ENCODE measurements around the gene DMXL2. TPM values are rescaled to one million over a fixed set of nuclear protein-coding genes. Genes with fewer than 3 reads are reported as not detected.
"Not testable (repeated sequence)": the region's sequence is repeated elsewhere in the genome, so short reads cannot be mapped to it uniquely, and the experiment has no call there.

DMXL2 gene
- total RNA-seq, 1 donor from 2014 or later: 7.1 TPM

DNA sequence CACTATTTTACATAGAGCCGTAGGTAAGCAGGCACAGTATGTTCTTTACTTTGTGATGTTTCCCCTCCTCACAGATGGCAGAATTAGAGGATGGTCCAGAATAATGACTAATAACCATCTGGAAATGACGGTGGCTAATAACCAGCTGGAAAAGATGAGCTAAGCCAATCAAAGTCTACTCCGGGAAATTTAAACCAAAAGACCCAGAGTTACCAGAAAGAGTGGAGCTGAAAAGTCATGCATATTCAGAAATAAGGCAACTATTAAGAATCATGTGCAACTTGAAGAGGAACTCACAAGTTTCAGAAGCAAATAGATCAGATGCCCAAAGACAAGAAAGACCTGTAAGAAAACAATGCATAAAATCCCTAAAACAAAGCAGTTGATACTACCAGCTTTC lies 33.6 kb downstream of the DMXL2 start:
- intact Hi-C loops (cut with DNase I): no loop called here
- no peak for ATAC-seq

DNA sequence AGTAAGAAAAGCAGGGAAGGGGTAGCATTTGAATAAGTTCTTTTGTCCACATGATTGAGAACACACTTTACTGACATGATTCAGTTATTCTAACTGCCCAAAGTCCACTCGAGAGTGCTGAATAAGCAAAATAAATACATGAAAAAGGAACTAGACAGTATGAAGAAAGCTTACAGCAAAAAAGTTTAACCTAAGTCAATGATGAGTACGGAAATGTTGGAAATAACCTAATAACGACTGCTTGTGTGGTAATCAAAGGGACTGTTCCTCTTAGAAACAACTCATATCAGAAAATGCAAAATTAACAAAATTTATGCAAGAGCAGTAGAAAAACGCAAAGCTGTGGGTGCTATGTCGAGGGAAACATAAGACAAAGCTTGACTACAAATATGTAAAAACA lies 36.6 kb downstream of the DMXL2 start:
- ATAC-seq (peak; percentile 46), DNase-seq (ENCODE audit: missing footprints) (no peak)
- intact Hi-C loops (cut with DNase I): no loop called here

More for the DNA sequence above, 33.6 kb downstream of the DMXL2 start:
- no peak for DNase-seq (ENCODE audit: missing footprints)

DNA sequence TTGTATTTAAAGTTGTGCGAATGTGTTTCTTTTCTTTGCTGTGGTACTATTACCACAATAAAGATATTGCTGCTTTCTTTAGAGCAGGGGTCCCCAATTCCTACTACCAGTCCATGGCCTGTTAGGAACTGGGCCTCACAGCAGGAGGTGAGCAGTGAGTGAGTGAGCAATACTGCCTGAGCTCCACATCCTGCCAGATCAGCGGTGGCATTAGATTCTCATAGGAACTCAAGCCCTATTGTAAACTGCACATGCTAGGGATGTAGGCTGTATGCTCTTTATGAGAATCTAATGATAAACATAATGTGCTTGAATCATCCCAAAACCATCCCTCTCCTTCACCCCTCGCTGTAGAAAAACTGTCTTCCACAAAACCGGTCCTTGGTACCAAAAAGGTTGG lies 41.6 kb downstream of the DMXL2 start:
- ATAC-seq: no peak
- intact Hi-C loops (cut with DNase I): no loop called here
- no peak for DNase-seq (ENCODE audit: missing footprints)

DNA sequence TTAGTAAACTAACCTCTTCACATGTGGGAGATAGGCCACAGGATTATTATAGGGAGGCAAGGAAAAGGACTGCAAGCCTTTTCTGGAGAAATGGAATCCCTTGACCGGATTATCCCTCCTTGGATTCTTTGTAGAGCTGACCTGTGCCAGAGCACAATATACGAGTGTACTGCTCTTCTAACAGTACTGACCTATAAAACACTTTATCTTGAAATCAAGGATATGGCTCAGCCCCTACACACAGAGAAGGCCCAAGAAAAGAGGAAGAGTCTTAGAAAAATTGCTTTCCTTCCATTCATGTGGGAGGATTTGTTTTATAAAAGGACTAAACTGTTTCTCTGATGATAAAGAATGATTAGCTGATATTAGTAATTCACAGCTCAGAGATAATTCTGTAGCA lies 42.2 kb downstream of the DMXL2 start:
- intact Hi-C loops (cut with DNase I): no loop called here
- DNase-seq (ENCODE audit: missing footprints) (no peak), ATAC-seq (no peak)

DNA sequence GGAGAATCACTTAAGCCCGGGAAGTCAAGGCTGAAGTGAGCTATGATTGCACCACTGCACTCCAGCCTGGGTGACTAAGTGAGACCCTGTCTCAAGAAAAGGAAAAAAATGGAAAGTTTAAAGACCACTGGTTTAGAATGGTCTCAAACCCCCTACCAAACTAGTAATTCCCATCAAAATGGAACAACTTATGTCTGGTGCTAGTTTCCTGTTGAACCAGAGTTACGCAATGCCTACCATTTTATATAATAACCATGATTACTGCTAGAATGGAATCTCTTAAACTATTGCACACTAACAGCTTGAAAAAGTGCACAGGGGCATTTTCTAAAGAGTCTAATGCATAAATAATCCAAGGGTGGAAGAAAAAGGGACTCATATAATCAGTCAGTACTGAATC lies 43.6 kb downstream of the DMXL2 start:
- no peak for DNase-seq (ENCODE audit: missing footprints)
- ATAC-seq: no peak
- intact Hi-C loops (cut with DNase I): no loop called here

DNA sequence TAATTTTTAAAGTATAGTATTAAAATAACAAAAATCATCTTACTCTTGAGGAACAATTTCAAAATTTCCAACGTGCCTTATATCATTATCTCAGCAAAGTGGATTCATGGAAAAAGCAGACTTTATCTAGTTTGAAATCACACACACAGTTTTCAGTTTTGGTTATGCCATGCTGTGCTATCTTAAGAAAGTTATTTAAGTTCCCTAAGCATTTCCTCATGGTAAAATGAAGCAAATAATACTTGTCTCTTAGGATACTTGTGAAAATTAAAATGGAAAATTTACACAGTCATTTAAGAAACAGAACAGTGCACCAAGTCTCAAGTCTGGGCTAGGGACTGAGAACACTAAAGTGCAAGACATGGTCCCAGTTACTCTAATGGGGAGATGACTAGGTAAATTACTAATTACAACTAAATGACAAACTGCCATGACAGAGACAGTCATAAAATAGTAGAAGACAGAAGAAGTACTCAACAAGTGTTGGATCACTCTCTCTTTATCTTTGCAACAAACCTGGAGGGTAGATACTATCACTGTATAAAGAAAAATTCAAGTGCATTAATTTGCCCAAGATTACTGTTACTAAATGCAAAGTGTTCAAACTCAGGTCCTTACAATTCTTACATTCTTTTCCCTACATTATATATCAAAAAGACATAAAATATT lies 44.8 kb downstream of the DMXL2 start:
- DNase-seq (ENCODE audit: missing footprints) (no peak), ATAC-seq (no peak)
- intact Hi-C loops (cut with DNase I): no loop called here

DNA sequence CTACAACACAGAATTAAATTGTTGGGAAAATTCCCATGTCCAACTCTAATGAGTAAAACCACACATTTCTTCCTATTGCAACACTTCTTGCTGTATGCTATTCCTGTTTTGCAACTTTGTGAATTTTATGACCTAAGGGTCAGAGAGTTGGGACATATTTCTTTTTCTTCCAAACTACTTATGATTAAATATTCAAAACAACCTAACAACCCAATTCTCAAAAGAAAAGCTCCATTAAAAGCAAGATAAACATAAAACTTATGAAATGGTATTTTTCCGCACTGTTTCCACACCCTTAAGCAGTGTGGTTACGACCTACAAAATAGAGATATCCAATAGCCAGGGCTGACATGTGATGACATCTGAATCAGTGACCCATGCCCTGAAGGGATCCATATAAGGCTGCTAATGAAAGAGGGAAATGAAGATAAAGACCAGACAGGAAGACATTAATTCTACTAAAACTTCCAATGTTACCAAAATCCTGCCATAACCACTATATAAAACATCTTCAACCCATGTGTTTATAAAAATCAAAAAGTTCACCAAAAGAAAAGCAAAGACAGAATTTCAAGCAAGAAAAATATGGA lies 45.6 kb downstream of the DMXL2 start:
- DNase-seq (ENCODE audit: missing footprints) (no peak), ATAC-seq (peak; percentile 83)
- intact Hi-C loops (cut with DNase I): no loop called here

DNA sequence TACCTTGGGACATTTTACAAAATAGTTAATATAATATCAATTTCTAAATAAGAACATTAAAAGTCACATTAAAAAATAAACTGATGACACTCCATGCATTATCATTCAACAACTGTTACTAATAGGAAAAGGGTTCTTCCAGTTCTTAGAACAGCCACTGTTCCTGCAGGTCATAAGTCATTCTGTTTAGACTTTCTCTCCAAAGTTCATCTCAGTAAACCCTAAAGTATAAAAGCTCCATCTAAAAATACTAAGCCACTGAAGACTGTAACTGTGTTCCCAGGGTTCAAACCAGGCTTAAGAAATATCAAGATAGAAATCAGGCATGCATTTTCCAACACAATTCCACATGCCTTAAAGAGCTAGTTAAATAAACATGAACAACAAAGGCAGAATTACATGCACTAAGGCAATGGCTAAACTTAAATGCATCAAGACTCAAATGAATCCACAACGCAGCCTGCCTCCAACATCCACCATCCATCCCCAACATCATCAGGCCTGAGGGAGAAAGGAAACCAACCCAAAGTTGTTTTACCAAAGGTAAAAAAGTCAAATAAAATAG lies 46.2 kb downstream of the DMXL2 start:
- intact Hi-C loops (cut with DNase I): no loop called here
- DNase-seq (ENCODE audit: missing footprints) (no peak), ATAC-seq (no peak)

DNA sequence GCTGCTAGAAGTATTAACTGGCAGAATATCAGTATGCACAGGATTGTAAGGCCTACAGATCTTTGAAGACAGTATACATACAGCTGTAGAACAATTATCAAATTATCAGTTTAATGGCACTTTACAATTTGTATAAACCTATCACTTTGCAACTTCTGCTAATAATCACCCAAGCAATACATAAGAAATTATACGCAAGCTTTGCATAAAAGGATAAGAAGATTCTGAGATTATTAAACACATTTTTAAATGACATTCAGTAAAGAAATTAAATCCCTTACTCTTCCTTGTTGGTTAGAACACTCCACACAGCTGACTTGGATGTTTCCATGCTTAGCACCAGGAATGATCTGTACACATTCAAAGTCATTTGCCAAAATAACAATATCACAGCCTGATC lies 46.8 kb downstream of the DMXL2 start:
- DNase-seq (ENCODE audit: missing footprints): no peak
- no peak for ATAC-seq
- intact Hi-C loops (cut with DNase I): no loop called here

DNA sequence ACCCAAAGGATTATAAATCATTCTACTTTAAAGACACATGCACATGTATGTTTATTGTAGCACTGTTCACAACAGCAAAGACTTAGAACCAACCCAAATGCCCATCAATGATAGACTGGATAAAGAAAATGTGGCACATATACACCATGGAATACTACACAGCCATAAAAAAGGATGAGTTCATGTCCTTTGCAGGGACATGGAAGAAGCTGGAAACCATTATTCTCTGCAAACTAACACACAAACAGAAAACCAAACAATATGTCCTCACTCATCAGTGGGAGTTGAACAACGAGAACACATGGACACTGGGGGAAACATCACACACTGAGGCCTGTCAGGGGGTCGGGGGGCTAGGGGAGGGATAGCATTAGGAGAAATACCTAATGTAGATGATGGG lies 49.2 kb downstream of the DMXL2 start:
- ATAC-seq; DNase-seq (ENCODE audit: missing footprints); intact Hi-C loops (cut with DNase I): not testable (repeated sequence)

DNA sequence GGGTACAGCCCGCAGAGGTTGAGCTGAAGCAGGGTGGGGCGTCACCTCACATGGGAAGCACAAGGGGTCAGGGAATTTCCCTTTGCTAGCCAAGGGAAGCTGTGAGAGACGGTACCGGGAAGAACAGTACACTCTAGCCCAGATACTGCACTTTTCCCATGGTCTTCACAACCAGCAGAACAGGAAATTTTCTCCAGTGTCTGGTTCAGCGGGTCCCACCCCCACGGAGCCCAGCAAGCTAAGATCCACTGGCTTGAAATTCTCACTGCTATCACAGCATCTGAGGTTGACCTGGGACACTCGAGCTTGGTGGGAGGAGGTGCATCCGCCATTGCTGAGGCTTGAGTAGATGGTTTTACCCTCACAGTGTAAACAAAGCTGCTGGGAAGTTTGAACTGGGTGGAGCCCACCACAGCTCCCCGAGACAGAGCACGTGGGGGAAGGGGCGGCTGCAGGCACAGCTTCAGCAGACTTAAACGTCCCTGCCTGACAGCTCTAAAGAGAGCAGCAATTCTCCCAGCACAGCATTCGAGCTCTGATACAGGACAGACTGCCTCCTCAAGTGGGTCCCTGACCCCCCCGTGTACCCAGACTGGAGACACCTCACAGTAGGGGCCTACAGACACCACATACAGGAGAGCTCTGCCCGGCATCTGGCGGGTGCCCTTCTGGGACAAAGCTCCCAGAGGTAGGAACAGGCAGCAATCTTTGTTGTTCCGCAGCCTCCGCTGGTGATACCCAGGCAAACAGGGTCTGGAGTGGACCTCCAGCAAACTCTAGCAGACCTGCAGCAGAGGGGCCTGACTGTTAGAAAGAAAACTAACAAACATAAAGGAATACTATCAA lies 53.4 kb downstream of the DMXL2 start:
- ATAC-seq; DNase-seq (ENCODE audit: missing footprints); intact Hi-C loops (cut with DNase I): not testable (repeated sequence)

DNA sequence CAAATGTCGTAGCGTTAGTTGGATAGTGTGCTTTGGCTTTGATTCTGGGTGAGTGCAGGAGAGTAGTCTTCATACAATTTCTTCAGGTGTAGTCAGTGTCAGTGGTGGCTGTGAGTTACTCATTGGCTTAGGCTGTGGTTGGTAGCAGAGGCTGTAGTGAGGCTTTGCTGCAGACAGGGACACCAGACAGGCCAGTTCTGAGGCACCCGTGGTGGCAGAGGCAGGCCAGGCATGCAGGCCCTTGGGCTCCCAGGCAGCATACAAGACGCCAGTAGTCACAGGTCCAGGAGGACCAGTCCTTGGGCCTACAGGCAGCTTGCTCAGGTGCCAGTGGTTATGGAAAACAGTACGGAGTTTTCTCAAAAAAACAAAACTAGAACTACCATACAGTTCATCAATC lies 61.3 kb downstream of the DMXL2 start:
- no peak for ATAC-seq
- DNase-seq (ENCODE audit: missing footprints): no peak
- intact Hi-C loops (cut with DNase I): no loop called here

DNA sequence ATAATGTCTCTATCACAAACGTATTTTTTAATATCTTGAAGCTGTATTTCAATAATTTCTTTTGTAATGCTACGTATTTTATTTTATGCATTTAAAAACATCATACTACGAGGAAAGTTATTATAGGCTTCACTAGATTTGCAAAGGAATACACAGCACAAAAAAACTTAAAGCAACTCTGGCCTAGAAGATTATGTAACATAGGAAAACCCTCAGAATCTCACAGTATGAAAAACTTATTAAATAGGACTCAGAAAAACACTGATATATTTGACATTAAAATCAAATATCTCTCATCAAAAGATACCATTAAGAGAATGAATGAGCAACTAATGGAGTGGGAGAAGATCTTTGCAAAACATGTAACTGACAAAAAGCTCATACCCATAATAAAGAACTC lies 63.7 kb downstream of the DMXL2 start:
- intact Hi-C loops (cut with DNase I): no loop called here
- no peak for ATAC-seq
- no peak for DNase-seq (ENCODE audit: missing footprints)

DNA sequence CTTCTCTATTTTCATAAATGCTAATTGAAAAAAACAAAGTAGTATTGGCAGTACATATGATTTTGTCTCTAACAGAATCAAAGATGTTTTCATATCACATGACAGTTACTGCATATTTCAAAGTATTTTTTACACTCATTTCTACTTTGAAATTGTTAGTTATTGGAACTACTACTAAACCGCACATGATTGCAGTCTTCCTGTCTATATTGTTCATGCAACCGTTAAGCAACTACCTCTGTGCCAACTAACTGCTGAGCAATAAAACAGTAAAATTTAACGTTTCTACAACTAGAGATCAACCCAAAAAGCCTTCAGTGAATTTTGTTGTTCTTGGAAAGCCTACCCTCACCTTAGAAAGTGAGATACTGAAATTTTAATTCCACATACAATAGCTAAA lies 64.2 kb downstream of the DMXL2 start:
- DNase-seq (ENCODE audit: missing footprints): no peak
- ATAC-seq: no peak
- intact Hi-C loops (cut with DNase I): no loop called here

DNA sequence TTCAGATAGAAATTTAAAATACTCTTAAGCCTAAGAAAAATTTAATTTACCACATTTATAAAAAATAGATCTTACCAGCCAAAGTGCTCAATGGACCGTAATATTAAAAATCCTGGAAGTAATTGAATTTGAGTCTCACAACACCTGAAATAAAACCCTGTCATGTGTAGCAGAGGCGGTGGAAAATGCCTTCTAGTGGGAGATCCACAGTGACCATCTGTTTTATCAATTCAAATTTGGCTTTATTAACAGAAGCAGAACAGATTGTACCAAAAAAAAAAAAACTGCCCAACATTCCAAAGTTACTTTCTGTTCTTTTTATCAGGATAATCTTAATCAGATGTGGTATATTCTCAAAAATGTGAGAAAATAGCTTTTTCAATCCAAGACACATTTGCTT lies 71.7 kb downstream of the DMXL2 start:
- no peak for ATAC-seq
- intact Hi-C loops (cut with DNase I): no loop called here
- DNase-seq (ENCODE audit: missing footprints): no peak

DNA sequence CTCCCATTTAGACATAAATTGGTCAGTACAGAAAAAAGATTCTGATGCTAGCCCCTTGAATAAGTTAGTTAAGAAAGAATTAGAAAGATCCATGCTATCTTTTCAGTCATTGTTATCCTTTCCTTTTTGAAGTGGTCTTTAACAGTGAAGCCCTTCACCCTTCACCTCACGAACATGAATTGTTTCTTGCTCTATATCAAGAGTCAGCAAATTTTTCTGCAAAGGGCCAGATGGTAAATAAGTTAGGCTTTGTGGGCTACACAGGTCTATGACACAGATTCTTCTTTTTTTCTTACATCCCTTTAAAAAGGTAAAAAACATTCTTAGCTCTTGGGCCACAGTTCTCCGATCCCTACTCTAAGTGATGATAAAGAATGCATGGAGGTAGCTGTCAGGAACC lies 74.9 kb downstream of the DMXL2 start:
- intact Hi-C loops (cut with DNase I): no loop called here
- DNase-seq (ENCODE audit: missing footprints) (no peak), ATAC-seq (no peak)

DNA sequence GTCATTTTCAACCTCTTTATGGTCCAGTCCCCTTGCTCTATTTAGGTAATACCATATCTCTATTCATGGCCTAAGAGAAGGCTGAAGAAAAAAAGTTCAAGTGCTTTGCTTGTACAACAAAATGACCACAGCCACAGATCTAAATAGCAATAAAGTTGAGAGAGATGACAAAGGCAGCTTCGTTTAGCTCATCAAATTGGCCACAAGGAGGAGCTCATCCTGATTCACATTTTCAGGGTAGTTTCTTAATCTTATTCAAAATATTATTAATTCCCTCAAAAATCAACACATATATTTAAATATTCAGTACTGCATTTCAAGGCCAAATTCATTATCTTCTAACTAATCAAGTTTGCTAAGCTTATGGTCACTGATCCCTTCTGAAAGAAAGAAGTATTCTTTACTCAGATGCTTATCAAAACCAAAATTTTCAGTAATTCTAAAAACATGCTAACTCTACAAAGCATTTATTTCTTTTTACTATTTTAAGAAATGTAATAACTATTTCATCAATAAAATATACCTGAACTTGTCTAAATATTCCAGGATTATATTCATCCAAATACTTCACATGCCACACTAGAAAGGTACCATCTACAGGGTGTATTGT lies 85.5 kb downstream of the DMXL2 start:
- DNase-seq (ENCODE audit: missing footprints) (no peak), ATAC-seq (no peak)
- intact Hi-C loops (cut with DNase I): no loop called here

DNA sequence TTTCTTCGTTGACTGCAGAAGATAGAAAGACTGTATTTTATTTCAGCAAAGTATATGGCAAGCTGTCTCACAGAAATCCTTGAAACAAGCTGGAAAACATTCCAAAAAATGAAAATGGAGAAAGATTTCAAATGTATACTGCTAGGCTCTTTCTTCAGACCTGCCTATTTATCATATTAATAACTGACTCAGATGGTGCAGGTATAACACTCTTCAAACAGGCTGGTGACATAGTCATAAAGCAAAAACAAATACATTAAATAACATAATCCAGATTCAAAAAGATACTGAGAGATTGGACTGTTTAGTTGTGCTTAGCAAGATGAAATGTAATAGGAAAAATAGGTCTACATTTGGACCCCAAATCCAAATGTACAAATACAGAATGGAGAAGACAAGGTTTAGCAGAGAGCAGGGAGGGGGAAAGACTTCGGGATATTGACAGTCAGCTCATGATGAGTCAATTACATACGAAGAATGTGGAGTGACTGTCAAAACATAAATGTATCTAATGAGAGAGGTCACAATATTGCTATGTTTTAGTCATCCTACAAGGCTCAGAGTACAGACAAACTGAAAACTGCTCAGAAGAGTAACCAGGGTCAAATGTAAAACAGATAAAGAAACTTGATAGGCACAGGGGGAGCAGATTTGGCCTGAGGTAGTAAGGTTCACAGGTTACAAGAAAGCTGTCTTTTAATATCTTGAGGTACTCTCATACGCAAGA lies 88.7 kb downstream of the DMXL2 start:
- no peak for ATAC-seq
- DNase-seq (ENCODE audit: missing footprints): no peak
- intact Hi-C loops (cut with DNase I): no loop called here

DNA sequence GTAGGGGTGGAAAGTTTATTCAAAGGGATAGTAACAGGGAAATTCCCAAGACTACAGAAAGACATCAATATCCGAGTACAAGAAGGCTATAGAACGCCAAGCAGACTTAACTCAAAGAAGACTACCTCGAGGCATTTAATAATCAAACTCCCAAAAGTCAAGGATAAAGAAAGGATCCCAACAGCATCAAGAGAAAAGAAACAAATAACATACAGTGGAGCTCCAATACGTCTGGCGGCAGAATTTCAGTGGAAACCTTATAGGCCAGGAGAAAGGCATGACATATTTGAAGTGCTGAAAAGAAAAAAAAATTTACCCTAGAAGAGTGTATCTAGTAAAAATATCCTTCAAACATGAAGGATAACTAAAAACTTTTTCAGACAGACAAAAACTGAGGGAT lies 95.6 kb downstream of the DMXL2 start:
- intact Hi-C loops (cut with DNase I): no loop called here
- ATAC-seq (no peak), DNase-seq (ENCODE audit: missing footprints) (no peak)

Measured in Right ventricle myocardium inferior (tissue), 1 donor.